HG03280 (cell line): Measurements from ENCODE around the gene ARHGEF3.
"Not testable (repeated sequence)": the region's sequence is repeated elsewhere in the genome, so short reads cannot be mapped to it uniquely, and the experiment has no call there.

Experiments used
- ATAC-seq: cut with Tn5 transposase; IDR thresholded peaks from one replicate; pipeline ENCODE4 v1.9.1; 2021; ENCODE audit warnings: mild to moderate bottlenecking, moderate library complexity; ENCODE audit not compliant: unreplicated experiment

The ARHGEF3 gene

DNA sequence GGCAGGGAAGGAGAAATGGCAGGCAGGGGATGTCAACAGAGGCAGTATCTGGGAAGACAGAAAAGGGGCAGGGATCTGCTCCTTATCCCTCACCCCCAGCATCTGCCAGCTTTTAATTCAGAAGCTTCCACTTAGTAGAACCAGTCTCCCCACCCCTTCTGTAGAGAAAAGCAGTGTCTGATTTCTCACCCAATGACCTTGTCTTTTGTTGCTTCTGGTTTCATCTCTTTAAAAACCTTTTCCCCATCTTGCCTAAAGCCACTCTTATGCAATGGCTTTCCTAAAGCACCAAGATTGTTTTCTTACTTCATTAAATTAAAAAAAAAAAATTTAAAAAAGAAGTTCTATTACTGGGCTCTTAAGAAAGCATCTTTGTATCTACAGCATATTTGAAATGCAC is 27.8 kb downstream of the ARHGEF3 start:
- no peak for ATAC-seq

DNA sequence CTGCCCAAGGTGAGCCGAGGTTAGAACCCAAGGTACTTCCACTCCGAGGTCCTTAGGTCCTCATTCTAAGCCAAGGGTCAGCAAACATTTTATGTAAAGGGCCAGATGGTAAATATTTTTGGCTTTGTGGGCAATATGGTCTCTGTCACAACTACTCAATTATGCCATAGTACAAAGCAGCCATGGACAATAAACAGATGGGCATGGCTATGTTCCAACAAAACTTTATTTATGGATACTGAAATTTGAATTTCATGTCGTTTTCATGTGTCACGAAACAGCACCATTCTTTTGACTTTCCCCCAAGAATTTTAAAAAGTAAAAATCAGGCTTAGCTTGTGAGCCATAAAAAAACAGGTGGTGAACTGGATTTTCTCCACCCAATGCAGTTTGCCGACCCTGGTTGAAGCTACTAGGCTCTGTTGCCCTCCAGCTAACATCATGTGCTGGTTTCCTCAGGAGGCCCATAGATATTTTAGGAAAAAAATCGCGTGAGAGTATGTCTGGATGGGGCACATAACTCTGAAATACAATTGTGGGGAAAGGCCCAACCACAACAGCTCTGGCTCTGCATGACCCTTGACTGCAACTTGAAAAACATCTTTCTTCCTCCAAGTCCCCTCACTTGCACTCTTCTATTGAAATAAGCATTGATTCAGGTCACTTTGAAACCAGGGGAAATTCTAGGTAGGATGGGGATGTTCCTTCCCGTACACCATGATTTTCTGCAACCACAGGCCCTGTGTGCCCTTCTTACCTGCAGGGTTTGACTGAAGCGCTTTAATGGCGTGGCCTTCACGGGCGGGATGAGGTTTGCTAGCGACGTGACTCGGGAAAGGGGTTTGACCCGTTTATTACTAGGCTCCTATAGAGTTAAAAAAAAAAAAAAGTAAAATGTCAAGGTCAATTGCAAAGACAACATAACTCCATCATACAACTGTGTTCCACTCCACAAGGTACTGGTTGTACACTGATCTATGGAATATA is 28.5 kb downstream of the ARHGEF3 start:
- no peak for ATAC-seq

DNA sequence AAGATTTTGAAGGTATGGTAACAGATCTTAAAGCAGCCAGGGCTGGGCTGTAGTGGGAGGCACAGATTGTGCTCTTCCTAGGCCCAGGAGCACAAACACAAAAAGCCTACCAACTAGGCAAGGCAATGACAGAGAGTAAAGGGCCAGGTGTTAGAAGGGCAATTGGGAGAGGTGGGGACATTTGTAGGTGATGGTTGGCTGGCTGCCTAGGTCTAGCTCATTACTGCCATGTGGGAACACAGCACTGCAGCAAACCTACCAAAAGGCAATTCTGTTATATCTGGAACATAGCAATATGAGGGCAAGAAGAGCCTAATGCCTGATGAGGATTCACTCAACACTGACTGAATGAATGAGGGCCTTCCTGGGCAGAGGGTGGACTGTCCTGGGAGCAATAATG is 30.4 kb downstream of the ARHGEF3 start:
- ATAC-seq: no peak

DNA sequence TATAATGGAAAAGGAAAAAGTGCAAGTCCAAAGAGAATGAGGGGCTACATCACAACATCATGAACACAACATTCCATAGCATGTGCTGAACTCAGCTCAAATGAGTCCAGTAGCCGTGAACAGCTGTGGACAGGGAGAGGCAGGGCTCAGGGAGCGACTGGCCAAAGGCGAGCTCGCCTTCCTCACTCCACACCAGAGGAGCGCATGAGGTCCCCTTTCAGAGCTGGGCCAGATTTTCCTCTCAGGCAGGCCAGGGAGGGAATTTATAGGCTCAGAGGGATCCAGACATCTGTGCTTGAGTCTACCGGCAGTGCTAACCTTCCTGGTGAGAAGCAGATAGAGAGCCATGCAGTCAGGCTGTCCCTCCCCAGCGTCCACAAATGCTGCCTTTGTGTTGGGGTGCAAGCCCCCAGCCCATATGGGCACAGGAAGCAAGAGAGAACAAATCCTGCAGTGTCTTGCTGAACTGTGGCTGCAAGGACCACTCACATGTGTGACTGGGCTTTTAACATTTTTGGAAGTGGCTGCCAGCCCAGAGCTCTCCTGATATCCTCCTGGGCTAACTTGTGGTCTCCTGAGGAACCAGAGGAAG is 32.5 kb downstream of the ARHGEF3 start:
- no peak for ATAC-seq

DNA sequence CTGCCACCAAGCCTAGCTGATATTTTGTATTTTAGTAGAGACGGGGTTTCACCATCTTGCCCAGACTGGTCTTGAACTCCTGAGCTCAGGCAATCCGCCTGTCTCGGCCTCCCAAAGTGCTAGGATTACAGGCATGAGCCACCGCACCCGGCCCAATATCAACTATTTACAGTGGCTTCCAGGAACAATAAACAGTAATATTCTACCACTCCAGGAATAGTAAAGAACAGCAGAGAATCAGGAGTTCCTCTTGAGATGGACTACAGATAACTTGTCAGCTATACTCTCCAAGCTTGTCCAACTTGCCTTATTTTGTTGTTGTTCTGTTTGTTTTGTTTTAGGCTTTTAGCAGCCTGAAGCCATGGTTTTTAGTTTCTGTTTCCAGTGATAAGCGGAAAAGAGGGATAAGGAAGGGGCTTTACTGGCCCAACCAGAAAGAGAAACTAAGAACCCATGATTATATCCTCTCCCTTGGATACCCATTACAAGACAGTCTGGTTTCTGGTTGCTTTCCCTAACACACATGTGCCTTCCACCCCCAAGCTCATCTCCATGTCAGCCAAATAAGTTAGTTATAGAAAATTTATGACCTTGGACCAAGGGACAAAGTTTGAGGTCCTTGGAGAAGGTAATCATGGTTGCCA is 36.7 kb downstream of the ARHGEF3 start:
- no peak for ATAC-seq

DNA sequence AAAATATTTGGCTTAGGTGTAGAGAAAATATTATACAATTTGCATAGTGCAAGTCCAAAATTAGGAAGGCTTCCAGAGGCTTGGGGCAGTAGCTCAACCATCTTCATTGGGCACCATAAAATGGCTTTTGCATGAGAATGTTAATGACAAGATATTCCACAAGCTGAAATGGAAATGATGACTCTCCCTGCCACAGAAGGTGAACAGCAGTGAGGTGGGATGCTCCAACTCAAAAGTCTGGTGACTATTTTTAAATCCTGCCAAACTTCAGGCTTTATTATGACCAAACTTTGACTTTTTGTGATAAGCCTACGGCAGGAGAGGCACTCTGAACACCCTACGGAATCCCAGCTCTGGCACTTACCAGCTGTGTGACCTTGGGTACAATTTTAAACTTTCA is 37.6 kb downstream of the ARHGEF3 start:
- no peak for ATAC-seq

DNA sequence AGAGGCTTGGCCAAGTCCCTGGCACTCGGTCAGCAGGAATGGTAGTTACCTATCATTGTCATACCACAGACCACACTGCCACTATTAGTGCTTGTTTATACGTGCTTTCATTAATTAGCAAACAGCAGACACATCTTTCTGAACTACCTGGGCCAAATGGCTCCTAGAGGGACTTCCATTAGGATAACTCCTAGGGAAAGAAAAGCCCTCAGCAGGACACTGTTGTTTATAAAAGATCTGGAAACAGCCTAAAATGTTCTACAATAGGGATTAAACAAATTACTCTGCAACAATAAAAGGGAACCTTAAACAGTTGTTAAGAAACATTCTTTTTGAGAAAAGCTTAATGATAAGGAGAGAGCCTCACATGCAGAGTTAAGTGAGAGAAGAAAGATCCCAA is 38.5 kb downstream of the ARHGEF3 start:
- no peak for ATAC-seq

DNA sequence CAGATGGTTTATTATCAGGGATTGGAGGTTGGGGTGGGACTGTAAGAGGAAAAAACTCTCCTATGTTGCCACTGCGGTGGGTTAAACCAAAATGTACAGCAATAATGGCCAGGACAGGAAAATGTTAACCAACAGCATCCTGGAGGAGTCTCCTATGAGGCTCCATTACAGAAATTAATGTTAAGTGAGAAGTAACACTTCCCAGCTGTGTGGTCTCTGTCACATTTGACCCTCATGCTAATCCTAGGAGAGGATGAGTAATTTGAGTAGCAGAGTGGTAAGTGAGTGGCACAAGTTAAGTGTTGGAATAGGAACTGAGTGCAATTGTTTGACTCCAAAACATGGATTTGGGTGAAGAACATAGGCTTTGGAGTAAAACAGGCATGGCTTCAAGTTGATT is 39.0 kb downstream of the ARHGEF3 start:
- ATAC-seq: no peak

DNA sequence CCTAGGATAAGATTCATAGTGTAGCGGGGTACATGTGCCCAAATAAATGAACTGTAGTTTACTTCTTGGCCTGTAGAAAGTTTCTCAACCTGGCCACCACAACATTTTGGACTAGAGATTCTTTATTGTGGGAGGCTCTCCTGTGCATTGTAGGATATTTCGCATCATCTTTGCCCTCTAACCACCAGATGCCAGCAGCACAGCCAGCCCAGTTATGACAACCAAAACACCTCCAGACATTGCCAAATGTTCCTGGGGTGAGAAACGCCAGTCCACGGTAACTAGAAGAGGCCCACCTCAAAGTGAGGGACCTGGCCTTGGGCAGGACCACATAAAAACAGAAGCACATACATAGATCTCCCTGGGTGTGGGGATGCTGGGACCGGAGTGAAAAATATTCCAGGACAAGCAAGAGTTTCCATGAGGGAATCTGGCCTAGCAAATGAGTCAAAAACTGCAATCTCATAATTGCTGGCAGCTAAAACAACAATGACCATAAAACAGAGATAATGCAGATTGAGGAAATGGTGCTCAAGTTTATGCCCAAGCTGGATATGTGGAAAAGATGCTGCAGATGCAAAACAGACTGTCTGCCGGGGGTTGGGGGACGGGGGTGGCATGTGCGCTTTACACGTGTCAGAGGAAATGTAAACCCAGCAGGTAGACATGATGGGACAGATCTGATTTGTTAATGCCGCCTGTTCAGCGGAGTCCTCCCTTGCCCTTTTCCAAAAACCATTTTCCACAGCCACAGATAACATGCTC is 39.7 kb downstream of the ARHGEF3 start:
- no peak for ATAC-seq

DNA sequence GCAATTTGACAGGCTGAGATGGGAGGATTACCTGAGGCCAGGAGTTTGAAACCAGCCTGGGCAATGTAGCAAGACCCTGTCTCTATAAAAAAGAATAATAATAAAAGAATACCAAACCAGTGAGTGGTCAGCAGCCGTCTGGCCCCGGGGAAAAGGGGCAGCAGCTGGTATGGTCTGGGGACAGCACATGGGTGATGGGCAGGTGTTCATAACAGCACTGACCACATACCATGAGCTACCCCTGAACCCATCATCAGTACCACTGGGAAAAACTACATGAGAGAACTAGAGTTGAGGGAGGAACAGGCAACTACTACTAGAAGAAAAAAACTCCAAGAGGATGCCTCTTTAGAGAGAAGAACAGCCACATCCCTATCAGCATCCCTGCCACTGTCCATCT is 40.7 kb downstream of the ARHGEF3 start:
- ATAC-seq: no peak

DNA sequence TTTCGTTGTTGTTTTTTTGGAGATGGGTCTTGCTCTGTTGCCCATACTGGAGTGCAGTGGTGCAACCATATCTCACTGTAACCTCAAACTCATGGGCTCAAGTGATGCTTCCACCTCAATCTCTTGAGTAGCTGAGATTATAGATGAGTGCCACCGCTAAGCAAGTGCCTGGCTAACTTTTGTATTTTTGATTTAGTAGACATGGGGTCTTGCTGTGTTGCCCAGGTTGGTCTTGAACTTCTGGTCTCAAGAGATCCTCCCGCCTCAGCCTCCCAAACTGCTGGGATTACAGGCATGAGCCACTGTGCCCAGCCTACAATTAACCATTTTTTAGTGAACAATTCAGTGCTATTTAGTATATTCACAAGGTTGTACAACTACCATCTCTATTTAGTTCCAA is 42.2 kb downstream of the ARHGEF3 start:
- ATAC-seq: no peak

DNA sequence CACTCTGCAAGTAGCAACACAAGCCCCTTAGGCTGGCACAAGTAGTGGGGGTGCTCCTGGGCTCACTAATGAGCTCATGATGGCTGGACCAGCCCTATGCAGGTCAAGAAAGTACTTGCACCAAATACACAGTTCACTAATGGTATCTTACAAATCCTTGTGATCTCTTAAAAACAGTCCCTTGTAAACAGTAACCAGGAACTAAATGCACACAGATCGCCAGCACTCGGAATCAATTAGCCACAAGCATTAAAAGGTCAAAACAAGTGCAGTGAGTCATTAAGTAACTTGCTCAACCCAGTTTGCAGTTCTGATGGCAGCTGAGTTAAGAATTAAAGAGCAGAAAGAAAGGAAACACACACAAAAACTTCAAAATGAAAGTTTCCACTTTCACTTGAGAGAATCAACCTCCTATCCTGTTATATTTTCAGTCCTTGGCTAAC is 43.2 kb downstream of the ARHGEF3 start:
- ATAC-seq: peak; percentile 57

DNA sequence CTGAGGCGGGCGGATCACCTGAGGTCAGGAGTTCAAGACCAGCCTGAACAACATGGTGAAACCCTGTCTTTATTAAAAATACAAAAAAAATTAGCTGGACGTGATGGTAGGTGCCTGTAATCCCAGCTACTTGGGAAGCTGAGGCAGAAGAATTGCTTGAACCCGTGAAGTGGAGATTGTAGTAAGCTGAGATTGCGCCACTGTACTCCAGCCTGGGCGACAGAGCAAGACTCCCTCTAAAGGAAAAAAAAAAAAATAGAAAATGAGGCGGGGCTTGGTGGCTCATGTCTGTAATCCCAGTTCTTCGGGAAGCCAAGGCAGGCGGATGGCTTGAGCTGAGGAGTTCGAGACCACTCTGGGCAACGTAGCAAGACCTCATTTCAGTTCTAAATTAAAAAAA is 43.7 kb downstream of the ARHGEF3 start:
- not testable (repeated sequence) for ATAC-seq

DNA sequence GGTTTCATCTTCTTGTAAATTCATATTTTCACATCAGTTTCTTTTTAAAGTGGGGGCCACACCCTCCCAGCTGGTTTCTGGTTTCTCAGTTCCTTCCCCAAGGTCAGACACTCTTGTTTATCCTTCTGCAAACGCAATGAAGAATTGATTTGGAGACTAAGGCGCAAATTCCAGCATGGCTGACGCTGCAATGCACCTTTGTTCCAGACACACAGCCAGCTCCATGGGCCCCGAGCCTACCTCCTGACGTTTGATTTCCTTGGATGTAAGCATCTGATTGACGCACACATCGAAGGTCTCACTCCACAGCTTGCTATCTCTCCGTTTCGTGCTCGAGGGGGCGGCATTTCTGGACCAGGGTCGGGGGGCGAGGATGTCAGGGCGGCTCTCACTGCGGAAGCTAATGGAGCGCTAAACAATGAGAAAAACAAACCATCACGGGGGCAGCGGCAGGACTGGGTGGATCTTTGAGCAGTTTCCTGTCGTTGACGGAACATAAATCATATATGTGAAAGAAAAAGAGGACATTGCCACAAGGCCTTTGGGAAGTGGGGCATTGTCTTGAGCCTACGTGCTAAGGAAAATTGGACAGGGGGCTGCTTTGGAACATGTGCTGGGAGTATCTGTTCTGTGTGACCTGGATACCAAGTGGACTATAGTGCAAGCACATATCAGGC is 46.9 kb downstream of the ARHGEF3 start:
- ATAC-seq: no peak

DNA sequence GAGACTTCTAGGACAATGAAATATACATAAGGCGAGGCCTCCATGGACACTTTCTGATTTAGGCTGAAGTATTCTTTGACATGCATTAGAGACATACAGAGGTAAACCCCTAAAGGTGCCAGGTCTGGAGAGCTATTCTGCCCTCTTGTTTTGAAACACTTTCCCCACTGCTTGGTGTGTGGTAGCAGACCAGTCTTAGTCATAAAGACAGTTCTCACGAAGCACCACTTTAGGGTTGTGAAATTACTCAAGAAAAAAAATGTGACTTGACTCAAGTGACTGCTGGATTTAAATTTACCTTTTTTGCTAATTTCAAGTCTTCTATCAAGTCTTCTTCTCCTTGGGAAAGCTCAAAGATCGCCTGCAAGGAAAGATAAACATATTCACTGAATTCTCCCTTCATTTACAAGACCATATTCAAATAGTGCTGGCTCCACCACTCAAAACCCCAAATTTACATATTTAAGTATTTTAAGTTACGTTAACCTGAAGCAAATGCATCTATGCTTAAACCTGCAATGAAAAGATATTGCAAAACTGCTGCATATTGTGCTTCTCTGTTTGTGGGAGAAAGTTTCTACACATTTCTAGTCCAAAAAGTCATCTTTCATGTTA is 48.4 kb downstream of the ARHGEF3 start:
- ATAC-seq: peak; percentile 73

DNA sequence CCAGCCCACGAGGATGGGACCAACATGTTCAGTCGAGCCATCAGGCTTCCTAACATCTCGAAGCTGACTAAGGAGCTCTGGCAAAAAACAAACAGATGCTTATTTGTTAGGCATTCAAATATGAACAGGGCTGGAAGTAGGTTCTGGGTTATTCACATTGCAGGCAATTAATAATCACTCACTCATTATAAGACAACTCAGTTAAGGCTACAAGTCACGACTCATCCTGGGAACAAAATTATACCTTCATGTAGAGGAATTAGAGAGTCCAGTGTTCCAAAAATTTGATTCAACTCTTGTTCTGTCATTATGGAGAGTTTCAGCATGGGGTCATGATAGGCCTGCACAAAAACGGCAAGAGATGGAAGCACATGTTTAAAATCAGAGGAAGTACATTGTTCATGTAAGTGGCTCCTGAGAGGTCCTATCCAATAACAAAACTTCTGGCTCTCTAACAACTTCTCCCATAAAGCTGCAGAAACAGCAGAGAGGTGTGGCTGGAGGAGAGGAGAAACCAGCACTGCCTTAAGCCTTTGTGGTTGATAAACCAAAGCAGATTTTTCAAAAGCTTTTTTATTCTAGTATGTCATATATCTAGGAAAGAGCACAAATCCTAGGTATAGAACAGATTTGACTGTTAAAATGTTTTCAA is 50.6 kb downstream of the ARHGEF3 start:
- no peak for ATAC-seq

DNA sequence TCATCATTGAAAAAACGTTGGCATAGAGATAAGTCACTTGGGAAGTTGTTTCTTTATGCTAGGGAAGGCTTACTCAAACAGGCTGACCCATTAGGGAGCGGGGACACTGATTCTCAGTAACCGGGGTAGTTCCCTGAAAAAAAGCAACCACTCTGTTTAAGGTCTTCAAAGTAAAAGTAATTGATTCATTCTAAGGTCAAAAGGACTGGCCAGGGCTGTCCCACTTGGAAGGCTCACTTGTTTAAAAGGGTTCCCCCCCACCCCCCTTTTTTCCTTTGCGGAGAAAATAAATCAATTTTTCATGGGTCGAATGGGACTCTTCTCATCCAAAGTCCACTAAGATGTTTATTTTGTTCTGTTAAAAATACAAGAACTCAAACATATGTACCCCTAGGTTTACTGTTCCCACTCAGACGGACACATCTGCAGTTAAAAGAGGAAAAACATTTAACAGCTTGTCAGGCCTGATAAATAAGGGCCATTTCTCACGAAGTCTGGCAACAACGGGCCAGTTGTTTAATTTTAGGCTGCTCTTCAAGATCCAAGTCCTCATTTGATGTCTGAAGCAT is 53.0 kb downstream of the ARHGEF3 start:
- ATAC-seq: no peak

DNA sequence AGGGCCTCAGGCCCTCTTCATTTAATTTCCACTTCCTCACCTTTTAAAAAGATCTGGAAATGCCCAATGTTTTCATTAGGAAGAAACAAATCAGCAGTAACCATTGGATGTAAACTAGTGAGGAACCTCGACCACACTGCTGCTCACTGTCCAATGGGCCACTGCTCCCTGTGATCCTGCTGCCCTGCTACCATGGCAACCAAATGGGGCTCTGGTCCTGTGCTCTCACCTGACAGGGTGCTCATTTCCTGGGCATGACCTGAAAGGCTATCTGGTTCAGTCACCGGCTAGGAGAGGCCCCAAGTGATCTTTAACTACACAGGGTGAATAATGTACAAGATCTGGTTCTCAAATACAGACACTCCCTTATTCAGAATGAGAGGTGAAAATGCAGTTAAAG is 54.6 kb downstream of the ARHGEF3 start:
- ATAC-seq: no peak

DNA sequence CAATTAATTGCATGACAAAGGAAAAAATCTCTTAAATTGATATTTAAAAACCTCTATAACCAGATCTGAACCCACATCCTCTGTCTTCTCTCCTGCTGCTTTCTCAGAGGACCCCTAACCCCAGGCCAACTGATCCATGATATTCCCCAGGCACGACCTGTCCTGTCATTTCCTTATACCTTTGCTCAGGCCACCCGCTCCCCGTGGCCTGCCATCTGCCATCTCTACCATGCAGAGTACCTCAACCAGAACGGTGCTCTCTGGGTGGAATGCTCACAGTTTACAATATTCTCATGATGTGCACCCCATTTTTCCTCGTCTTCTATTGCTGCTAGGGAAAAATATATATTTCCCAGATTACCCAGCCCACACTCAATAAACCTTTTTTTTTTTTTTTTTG is 57.7 kb downstream of the ARHGEF3 start:
- no peak for ATAC-seq
